ENCODE data around the gene TRA2B.
A peak's percentile ranks its signal among the peaks of the same experiment; 100 is the strongest.

The TRA2B gene
- long read RNA-seq, donor 1, full-length matches to known transcripts = 66 of 78 reads
- long read RNA-seq, donor 1, partial matches to known transcripts = 12 of 78 reads
- long read RNA-seq, donor 1, other reads (novel, unspliced or antisense) = 0 of 78 reads
- long read RNA-seq, donor 2, transcript TRA2B-212 (2 exons, 538 nt) = minor isoform, 15 of 49 reads
- long read RNA-seq, donor 2, transcript TRA2B-205 (9 exons, 2,952 nt) = major isoform, 19 of 49 reads
- long read RNA-seq, donor 2, transcript TRA2B-206 (10 exons, 1,697 nt) = minor isoform, 5 of 49 reads
- long read RNA-seq, donor 2, partial matches to known transcripts = 0 of 49 reads
- long read RNA-seq, donor 2, other reads (novel, unspliced or antisense) = 0 of 49 reads
- long read RNA-seq, donor 3, full-length matches to known transcripts = 31 of 31 reads
- long read RNA-seq, donor 3, partial matches to known transcripts = 0 of 31 reads
- long read RNA-seq, donor 3, other reads (novel, unspliced or antisense) = 0 of 31 reads
- long read RNA-seq, donor 4, full-length matches to known transcripts = 67 of 77 reads
- long read RNA-seq, donor 4, partial matches to known transcripts = 10 of 77 reads
- long read RNA-seq, donor 4, other reads (novel, unspliced or antisense) = 0 of 77 reads
- long read RNA-seq, donor 5, full-length matches to known transcripts = 45 of 51 reads
- long read RNA-seq, donor 5, partial matches to known transcripts = 6 of 51 reads
- long read RNA-seq, donor 5, other reads (novel, unspliced or antisense) = 0 of 51 reads
- long read RNA-seq, donor 6, full-length matches to known transcripts = 53 of 58 reads
- long read RNA-seq, donor 6, partial matches to known transcripts = 5 of 58 reads
- long read RNA-seq, donor 6, other reads (novel, unspliced or antisense) = 0 of 58 reads
- long read RNA-seq, donor 7, full-length matches to known transcripts = 91 of 123 reads
- long read RNA-seq, donor 7, partial matches to known transcripts = 32 of 123 reads
- long read RNA-seq, donor 7, other reads (novel, unspliced or antisense) = 0 of 123 reads
- long read RNA-seq, donor 8, full-length matches to known transcripts = 52 of 58 reads
- long read RNA-seq, donor 8, partial matches to known transcripts = 6 of 58 reads
- long read RNA-seq, donor 8, other reads (novel, unspliced or antisense) = 0 of 58 reads

- peak; percentile 93 for DNase-seq
Measured at GRCh38 chr3:185937689-185938374, at the start of gene TRA2B. TSS of gene TRA2B (minus strand) at chr3:185938014. CDS start at chr3:185937860, 154 bp downstream.

DNA sequence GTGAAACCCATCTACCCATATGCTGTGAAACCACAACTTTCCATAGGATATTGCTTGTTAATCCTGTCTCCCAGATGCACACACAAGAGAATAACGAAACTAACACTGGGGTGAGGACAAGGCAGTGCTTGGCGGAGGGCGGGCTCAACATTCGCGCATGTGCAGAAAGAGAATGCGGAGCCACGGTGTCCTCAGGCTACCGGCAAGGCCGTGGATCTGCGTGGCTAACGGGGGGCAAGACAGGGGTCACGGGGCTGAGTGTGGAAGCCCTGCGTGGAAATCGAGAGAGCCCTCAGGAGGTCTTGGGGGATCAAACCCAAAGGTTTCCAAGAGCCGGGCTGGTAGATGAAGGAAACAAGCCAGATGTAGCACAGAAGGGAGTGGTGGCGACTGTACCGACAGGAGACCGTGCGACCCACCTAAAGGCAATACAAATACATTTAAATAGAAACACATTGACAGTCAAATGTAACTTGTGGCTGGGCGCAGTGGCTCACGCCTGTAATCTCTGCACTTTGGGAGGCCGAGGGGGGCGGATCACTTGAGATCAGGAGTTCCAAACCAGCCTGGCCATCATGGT, 48.5 kb upstream of the TRA2B start:
- DNase-seq = no peak

DNA sequence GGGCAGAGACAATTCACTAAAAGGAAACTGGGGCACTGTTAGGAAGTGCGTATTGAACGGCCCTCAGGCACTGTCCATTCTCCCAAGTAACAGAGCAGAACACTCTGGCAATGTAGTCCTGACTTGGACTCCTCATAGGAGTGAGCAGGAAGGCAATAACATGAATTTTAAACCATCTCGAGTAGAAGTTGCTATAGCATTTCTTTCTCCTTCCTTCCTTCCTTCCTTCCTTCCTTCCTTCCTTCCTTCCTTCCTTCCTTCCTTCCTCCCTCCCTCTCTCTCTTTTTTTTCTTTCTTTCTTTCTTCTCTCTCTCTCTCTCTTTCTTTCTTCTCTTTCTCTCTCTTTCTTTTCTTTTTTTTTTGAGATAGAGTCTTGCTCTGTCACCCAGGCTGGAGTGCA, 46.4 kb upstream of the TRA2B start:
- DNase-seq = no peak

DNA sequence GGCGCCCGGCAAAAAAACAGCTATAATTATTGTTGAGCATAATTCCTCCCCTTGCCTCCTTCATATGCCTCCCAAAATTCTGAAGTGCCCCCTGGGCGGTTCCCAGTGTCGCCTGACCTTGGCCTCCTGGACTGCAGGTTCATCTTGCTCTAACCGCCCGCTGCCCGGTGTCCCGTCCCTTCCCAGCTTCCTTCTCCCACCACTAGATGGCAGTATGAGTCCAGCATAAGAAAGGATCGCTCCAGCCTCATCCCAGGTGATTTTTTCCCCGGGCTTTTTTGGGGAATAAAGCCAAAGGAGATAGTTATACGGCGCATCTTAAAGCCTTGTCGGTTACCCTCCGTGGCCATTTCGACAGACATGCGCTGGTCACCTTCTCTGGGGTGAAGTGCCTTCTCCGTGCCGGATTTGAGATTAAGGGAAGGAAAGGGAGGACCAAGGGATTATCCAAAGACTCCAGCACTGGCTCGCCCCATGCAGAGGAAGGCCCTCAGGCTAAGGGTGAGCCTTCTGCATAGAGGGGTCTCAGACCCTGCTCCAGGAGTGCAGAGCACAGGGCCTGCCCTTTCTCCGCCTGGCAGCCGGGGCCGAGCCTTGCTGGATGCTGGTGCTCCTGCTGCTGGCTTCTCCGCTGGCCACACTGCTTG, 45.8 kb upstream of the TRA2B start:
- DNase-seq = peak; percentile 67

GRCh38 chr3:185982632-185983031, 44.8 kb upstream of the TRA2B start:
- no peak for DNase-seq

GRCh38 chr3:185981621-185982020, 43.8 kb upstream of the TRA2B start:
- no peak for DNase-seq

DNA sequence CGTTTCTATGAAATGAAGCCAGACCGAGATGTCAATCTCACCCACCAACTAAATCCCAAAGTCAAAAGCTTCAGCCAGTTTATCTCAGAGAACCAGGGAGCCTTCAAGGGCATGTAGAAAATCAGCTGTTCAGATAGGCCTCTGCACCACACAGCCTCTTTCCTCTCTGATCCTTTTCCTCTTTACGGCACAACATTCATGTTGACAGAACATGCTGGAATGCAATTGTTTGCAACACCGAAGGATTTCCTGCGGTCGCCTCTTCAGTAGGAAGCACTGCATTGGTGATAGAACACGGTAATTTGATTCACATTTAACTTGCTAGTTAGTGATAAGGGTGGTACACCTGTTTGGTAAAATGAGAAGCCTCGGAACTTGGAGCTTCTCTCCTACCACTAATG, 41.9 kb upstream of the TRA2B start:
- no peak for DNase-seq

- no peak for DNase-seq
Measured at GRCh38 chr3:185978516-185978915, 40.7 kb upstream of the TRA2B start.

DNA sequence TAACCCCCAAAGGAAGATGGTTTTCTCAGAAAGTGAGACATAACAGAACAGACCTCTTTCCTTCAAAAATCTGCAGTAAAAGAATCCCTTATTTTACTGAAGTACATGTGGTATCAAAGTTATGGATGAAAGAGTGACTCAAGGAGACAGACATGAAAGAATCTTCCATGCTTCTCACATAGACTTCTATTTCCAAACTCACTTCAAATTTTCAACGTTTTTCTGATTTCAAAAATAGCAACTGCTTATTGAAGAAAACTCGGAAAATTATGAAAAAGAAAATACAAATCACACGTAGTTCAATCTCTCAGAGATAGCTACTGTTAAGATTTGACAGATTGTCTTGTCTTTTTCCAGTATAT, 39.8 kb upstream of the TRA2B start:
- no peak for DNase-seq

DNA sequence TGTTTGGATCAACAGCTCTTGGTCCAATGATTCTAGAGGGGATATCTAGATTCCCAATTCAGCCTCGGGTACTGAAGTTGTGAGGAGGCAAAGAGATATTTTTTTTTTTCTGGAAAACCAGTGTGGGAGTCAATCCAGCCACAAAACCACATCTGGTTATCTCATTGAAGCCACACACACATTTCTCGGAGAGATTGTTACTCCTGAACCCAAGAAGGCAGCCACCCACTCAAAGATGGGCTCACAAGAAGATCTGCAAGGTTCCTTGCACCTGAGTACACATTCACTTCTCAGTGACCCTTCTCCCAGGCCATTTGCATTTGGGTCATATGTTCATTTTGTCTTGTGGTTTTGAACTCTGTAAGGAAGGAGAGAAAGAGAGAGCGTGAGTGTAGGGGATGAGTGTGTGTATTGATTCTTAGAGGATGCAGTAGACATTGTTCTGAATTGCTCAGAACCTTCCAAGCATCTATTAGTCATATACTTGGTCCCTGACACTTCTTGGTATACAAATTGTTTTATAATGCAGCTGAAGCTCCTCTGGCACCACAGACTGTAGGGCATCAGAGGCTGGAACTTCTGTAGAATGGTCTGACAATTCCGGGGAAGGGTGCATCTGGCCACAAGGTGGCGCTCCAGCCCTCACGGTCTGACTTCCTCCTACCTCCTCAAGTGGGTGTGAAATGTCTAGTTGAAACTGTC, 39.3 kb upstream of the TRA2B start:
- peak; percentile 31 for DNase-seq

DNA sequence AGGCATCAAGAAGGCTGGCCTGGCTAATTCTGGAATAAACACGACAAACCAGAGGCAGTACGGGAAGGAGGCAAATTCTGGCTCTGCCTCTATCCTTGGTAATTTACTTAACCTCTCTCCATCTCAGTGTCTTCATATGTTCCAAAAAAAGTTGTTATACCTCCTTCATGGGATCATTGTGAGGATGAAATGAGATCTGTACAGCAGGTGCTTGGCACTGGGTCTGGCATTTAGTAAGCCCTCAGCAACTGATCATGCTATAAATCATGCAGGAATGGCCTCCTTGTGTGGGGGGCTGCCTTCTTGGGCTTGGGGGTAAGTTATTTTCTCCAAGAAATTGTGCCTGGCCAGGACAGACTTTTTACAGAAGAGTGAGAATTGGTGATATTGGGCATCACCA, 38.3 kb upstream of the TRA2B start:
- no peak for DNase-seq

DNA sequence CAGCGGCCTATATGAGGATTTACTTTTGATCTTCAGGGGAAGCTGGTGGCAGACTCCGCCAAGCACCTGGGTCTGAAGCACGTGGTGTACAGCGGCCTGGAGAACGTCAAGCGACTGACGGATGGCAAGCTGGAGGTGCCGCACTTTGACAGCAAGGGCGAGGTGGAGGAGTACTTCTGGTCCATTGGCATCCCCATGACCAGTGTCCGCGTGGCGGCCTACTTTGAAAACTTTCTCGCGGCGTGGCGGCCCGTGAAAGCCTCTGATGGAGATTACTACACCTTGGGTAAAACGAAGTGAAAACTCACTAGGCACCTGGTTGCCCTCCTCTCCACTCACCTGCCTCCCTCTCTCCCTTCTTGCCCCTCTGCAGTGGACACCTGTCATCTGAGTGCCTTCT, 33.8 kb upstream of the TRA2B start:
- no peak for DNase-seq

- no peak for DNase-seq
Measured at GRCh38 chr3:185968168-185968567, 30.4 kb upstream of the TRA2B start.

DNA sequence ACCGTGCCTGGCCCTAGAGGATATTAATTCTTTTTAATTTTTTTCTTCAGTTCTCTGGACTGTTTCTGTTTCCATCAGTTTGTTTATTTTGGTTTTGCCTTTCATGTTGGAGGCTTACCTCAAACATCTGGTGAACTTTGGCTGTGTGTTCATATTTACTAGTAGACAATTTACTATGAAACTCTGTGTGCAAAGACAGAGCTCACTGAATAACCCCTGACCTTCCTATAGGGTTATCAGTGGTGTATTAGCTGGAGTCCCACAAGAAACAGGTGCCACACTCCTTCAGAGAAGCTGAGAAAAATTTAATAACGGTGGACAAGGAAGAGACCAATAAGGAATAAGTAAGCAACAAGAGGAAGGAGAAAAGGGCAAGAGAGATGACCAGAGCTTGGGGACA, 28.8 kb upstream of the TRA2B start:
- no peak for DNase-seq

DNA sequence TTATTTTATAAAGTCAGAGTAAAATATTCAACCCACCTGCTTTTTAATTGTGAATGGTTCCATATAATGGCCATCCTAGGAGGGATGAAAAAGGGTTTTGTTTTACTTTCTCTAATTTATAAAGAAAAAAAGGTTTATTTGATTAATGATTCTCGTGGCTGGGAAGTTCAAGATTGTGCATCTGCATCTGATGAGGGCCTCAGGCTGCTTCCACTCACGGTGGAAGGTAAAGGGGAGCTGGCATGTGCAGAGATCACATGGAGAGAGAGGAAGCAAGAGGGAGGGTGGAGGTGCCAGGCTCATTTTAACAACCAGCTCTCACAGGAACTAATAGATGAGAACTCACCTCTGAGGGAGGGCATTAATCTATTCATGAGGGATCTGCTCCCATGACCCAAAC, 27.7 kb upstream of the TRA2B start:
- DNase-seq = no peak

GRCh38 chr3:185961675-185962232, 23.9 kb upstream of the TRA2B start:
- DNase-seq = no peak

GRCh38 chr3:185960522-185961288, 22.9 kb upstream of the TRA2B start:
- peak; percentile 42 for DNase-seq

GRCh38 chr3:185959609-185960521, 22.1 kb upstream of the TRA2B start:
- peak; percentile 54 for DNase-seq

Data from right kidney (tissue), 9 donors.